NCI-H2227 (cell line): ENCODE results near the gene PDE4C.

Source experiments
- DNase-seq: peaks from one replicate; lab custom pipeline; 2025; ENCODE audit not compliant: unreplicated experiment; lab: John Stamatoyannopoulos, UW

The PDE4C gene

DNA sequence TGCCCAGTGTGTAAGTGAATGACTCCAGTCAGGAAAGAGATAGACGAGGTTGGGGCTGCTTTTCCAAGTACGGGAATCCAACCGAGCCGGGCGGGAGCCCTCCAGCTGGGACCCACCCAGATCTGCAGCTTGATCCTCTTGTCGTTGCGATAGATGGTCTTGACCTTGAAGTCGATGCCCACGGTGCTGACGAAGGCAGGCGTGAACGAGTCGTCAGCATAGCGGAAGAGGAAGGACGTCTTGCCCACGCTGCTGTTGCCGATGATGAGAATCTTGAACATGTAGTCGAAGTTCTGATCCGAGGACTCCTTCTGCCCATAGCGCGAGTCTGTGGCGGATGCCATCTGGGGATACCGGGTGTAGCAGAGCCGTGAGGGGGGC lies 23.9 kb downstream of the PDE4C start:
- no peak for DNase-seq

DNA sequence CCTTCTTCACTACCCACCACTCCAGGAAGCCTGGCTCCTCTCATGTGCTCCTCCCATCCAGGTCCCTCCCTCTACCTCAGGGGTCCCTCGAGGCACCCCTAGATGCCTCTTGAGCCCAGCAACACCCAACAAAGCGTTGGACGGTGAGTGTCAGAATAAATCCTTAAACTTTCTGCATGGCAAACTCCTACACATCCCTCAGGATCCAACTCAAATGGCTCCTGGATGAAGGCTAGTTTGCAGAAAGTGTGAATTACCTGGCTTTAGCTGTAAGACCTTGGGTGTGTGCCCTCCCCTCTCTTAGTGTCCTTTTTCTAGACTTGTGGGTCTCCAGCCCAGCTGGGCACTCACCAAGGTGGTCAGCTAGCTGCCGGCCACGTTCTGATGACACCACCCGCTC lies 27.9 kb downstream of the PDE4C start:
- DNase-seq = no peak

DNA sequence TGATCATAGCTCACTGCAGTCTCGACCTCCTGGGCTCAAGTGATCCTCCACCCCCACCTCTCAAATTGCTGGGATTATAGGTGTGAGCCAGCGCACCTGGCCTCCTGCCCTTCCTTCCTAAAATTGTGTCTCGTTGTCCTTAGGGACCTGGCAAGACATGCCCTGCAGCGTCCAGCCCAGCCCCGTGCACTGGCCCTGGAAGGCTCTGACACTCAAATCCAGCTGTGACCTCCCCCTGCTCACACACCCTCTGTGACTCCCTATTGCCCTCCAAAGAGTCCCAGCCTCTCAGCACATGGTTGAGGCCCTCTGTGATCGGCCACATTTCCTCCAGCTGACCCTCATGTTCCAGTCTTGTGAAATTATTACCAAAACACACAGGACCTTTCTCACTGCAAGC lies 28.3 kb downstream of the PDE4C start:
- no peak for DNase-seq

GRCh38 chr19:18197306-18197705 lies 28.9 kb downstream of the PDE4C start:
- DNase-seq = no peak

- no peak for DNase-seq
These were observed 29.8 kb downstream of the PDE4C start for GRCh38 chr19:18196511-18196845.

- DNase-seq = peak; percentile 18
These were observed 31.5 kb downstream of the PDE4C start for GRCh38 chr19:18194554-18195238.

DNA sequence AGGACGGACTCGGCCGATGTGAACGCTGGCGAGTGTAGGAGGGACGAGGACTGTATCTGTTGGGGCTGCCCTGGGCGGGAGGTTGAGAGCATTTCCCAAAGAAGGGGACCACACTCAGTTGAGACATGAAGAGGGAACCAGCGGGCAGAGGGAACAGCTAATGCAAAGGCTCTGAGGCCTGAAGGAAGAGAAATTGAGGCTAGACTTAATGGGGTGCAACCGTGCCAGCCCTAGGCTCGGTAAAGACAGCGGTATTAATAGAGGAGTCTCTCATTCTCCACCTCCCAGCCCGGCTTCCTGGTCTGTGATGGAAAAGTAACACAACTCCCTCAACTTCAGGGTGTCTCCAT lies 32.1 kb downstream of the PDE4C start:
- DNase-seq = no peak

DNA sequence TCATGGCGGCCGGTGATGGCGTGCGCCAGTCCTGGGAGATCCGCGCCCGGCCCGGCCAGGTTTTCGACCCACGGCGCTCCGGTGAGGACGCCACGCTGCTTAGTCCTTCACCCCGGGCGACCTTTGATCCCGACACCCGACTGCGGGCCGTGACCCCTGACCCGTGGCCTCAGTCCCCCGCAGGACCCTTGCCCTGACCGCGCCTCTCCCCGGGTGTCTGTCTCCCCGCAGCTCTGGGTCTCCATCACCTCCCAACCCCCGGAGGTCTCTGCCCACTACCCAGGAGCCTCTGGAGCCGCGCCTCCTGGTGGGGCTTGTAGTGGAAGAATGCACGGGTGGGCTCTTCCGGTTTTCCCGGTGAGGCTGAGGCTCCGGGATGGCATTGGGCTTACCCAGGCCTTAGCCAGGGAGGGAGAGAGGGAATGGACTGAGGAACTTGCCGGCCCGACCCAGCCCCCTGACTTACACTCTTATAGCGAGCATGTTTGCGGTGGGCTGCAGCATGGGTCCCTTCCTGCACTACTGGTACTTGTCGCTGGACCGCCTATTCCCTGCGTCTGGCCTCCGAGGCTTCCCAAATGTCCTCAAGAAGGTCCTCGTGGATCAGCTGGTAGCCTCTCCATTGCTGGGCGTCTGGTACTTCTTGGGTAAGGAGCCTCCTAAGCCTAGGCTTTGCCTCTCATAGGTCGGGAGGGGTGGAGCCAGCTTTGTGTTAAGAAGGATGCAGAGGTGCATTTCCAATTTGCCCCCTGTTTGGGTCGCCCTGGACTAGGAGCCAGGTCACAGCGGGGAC lies 32.7 kb downstream of the PDE4C start:
- DNase-seq = peak; percentile 38

DNA sequence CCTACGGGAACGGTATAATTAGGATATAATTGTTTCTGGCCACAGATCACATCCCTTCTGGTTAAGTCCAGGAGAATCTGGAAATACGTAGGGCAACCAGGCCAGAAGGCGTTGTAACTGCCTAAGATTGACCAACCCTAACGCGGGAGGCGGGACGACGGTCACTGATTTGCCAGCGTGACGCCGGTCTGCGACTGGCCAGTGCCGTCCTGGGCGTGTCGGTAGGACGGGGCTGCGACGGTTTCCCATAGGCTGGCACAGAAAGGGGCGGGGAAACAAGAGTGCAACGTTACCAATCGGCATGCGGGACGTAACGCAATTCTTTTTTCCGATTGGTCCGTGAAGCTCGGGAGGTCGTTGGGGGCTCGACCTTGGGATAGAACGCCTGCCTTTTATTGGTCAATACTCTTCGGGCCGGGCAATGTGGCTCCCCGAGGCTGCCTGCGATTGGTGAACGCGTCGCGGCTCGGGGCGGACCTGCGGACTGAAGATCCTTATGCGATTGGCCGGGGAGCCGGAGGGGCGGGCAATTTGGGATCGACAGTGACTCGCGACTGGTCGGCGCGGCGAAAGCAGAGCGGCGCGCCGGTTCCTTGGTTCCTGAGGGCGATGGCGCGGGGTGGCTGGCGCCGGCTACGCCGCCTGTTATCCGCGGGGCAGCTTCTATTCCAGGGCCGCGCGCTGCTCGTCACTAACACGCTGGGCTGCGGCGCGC lies 33.4 kb downstream of the PDE4C start, which contains the start of gene MPV17L2:
TSS of gene MPV17L2 (plus strand) at position 546 of the 715 bp plus-strand sequence. CDS start at position 610, 64 bp downstream.
- DNase-seq = peak; percentile 99

DNA sequence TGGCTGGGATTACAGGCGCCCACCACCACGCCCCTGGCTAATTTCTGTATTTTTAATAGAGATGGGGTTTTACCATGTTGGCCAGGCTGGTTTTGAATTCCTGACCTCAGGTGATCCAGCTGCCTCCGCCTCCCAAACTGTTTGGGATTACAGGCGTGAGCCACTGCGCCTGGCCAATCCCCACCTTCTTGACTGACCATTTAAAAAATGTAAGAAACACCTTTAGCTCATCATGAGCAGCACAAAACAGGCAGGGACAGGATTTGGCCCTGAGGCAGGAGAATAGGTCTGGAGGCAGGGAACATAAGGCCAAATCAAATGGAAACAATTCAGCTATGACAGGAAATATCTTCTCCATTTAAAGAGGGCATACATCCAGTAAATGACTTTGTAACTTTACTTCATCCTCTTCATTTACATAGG lies 34.6 kb downstream of the PDE4C start:
- no peak for DNase-seq

- DNase-seq = no peak
These were observed 36.0 kb downstream of the PDE4C start for GRCh38 chr19:18190278-18190677.

DNA sequence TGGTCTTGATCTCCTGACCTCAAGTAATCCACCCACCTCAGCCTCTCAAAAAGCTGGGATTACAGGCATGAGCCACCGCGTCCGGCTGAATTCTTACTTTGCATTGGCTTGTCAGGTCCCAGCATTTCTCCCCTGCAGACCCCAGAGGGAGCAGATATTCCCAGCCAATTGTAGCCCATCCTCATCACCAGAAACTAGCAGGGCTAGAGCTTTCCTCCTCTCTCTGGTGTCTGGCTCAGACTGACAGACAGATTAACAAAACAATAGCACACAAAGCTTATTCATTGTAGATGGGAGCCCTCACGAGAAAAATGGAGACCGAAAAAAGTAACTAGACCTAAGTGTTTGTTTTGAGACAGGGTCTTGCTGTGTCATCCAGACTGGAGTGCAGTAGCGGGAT lies 40.7 kb downstream of the PDE4C start:
- DNase-seq = no peak

DNA sequence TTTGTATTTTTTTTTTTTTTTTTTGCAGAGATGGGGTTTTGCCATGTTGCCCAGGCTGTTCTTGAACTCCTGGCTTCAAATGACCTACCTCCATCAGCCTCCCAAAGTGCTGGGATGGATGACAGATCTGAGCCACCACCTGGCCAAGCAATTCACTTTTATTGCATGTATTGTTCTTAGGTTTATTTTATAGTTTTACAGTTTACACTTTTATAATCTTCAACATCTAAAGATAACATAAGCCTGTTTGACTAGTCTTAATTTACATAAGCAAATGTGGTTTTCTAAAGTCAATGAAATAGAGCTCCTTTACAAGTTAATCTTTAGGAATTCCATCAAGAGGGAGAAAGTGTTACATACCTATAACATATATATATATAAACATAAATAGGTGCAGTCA lies 42.7 kb downstream of the PDE4C start:
- no peak for DNase-seq

DNA sequence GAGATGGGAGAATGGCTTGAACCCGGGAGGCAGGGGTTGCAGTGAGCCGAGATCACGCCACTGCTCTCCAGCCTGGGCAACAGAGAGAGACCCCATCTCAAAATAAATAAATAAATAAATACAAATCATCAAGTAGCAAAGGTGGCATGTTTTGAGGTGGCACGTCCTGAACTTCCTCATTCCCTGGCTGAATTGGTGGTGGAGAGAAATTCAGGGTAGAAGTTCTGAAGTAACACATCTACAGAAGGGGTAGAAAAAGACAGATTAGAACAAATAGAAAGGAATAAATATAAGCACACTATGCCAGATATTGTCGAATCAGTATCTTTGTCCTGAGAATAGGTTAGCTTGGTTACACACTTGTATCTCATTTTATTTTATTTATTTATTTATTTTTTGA lies 46.3 kb downstream of the PDE4C start:
- no peak for DNase-seq

GRCh38 chr19:18176367-18177310 lies 49.6 kb downstream of the PDE4C start:
- no peak for DNase-seq

- DNase-seq = no peak
These were observed 51.3 kb downstream of the PDE4C start for GRCh38 chr19:18174983-18175382.
